HL-60 (cell line): ENCODE data around the gene DPF3.

Source experiments
- DNase-seq, 2 experiments: peaks; one replicate each; pipeline ENCODE4 v3.0.0-alpha.2; 2010 to 2020; ENCODE audit warnings: low read depth in 1 of 2, low spot score in 1 of 2
- H3K27ac ChIP-seq: fragments of 250-450 bp; sonication (Bioruptor Pico); replicated peaks from 2 replicates; pipeline ENCODE4 v1.5.1; 2020; ENCODE audit warnings: mild to moderate bottlenecking, moderate library complexity
- H3K27me3 ChIP-seq: fragments of 250-450 bp; sonication (Bioruptor Pico); 2 replicates; pipeline ENCODE4 v1.5.1; 2021; ENCODE audit warnings: mild to moderate bottlenecking, moderate library complexity; ENCODE audit not compliant: insufficient read depth, poor library complexity, severe bottlenecking
- H3K4me3 ChIP-seq: replicated peaks from 2 replicates; pipeline ENCODE4 v1.5.1; 2011; ENCODE audit warnings: mild to moderate bottlenecking, control low read depth, low read length; ENCODE audit not compliant: insufficient read depth
- CTCF ChIP-seq: IDR thresholded peaks from one replicate; pipeline ENCODE4 v1.5.1; 2011; ENCODE audit warnings: low read length, control low read depth, inconsistent platforms; ENCODE audit not compliant: insufficient read depth
- GABPA ChIP-seq: IDR thresholded peaks from 2 replicates; pipeline ENCODE4 v1.6.1; 2012; ENCODE audit warnings: low read depth
- POLR2AphosphoS5 ChIP-seq: IDR thresholded peaks from 2 replicates; pipeline ENCODE4 v1.6.1; 2012; ENCODE audit warnings: low read depth
- SPI1 ChIP-seq: IDR thresholded peaks from 2 replicates; pipeline ENCODE4 v1.6.1; 2012; ENCODE audit warnings: low read depth, mild to moderate bottlenecking, borderline replicate concordance
- TF ChIP-seq, protein P1 (sequence below): IDR thresholded peaks from 2 replicates; pipeline ENCODE4 v1.6.1; 2012; ENCODE audit warnings: low read depth; ENCODE audit not compliant: insufficient replicate concordance

The DPF3 gene

DNA sequence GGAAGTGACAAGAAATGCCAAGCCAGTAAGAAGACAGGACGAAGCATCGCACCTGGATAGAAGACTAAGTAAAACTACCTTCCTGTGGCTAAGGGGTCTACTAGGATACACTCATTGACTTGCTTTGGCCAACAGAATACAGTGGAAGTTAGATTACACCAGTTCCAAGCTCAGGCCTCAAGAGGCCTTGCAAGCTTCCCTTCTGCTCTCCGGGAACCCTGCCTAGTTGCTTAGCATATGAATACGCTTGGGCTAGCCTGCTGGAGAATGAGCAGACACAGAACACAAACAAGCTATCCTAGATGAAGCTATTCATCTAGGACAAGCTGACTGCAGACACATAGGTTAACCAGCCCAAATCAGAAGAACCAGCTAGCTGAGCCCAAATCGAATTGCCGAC is 97.0 kb downstream of the DPF3 start:
- Histone ChIP-seq H3K27me3 (no peaks in the 10 kb centered on the region), H3K4me3 (no peak overlapping the region), H3K27ac (no peak overlapping the region)
- DNase-seq, result no peak
- no peak for TF ChIP-seq GABPA

GRCh38 chr14:72793156-72793939 is 100.6 kb downstream of the DPF3 start:
- Histone ChIP-seq H3K27ac (no peak overlapping the region), H3K27me3 (no peaks in the 10 kb centered on the region), H3K4me3 (no peak overlapping the region)
- TF ChIP-seq CTCF, result no peak
- TF ChIP-seq, protein P1, sequence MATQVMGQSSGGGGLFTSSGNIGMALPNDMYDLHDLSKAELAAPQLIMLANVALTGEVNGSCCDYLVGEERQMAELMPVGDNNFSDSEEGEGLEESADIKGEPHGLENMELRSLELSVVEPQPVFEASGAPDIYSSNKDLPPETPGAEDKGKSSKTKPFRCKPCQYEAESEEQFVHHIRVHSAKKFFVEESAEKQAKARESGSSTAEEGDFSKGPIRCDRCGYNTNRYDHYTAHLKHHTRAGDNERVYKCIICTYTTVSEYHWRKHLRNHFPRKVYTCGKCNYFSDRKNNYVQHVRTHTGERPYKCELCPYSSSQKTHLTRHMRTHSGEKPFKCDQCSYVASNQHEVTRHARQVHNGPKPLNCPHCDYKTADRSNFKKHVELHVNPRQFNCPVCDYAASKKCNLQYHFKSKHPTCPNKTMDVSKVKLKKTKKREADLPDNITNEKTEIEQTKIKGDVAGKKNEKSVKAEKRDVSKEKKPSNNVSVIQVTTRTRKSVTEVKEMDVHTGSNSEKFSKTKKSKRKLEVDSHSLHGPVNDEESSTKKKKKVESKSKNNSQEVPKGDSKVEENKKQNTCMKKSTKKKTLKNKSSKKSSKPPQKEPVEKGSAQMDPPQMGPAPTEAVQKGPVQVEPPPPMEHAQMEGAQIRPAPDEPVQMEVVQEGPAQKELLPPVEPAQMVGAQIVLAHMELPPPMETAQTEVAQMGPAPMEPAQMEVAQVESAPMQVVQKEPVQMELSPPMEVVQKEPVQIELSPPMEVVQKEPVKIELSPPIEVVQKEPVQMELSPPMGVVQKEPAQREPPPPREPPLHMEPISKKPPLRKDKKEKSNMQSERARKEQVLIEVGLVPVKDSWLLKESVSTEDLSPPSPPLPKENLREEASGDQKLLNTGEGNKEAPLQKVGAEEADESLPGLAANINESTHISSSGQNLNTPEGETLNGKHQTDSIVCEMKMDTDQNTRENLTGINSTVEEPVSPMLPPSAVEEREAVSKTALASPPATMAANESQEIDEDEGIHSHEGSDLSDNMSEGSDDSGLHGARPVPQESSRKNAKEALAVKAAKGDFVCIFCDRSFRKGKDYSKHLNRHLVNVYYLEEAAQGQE, result no peak
- TF ChIP-seq POLR2AphosphoS5, result no peak
- TF ChIP-seq SPI1, result no peak
- TF ChIP-seq GABPA, result no peak
- DNase-seq, result no peak

- Histone ChIP-seq H3K27ac (no peak overlapping the region), H3K4me3 (no peak overlapping the region), H3K27me3 (no peaks in the 10 kb centered on the region)
- no peak for TF ChIP-seq CTCF
- TF ChIP-seq SPI1, result no peak
- TF ChIP-seq, protein P1, result no peak
- TF ChIP-seq GABPA, result no peak
- no peak for TF ChIP-seq POLR2AphosphoS5
- no peak for DNase-seq
Measured at GRCh38 chr14:72792051-72792788, 101.7 kb downstream of the DPF3 start.

DNA sequence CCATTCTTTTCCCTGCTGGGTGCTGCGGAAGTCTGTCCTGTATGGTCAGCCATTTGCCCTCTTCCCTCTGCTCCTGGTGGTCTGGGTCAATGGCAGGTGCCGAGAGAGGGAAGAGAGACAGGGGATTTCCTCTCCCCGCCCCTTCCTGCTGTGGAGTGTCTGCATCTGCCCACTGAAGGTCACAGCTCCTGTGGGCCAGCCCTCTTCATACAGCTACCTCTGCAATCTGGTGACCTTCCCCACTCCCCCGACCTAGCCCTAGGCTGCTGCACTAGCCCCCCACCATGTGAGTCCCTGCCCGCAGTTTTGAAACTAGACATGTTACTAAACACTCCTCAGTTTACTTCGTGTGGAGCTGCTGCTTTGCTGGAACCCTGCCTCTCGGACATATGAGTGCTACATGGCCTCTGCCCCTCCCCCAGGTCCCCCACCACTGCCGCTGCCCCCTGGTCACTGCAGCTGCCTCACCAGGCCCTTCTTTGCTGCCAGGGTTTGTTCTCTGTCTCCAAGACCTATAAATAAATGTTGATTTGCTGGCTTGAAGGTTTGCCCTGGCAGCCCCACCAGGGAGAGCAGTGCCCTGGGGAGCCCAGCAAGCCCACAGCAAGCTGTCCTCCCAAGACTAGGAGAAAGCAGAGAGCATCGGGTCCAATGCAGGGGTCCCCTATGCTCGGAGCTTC is 102.9 kb downstream of the DPF3 start:
- TF ChIP-seq SPI1 (no peak), GABPA (no peak), POLR2AphosphoS5 (no peak), CTCF (no peak)
- TF ChIP-seq, protein P1, result no peak
- H3K27ac ChIP-seq, result no peak overlapping the region
- DNase-seq, result no peak
- H3K27me3 ChIP-seq, result no peaks in the 10 kb centered on the region
- H3K4me3 ChIP-seq, result no peak overlapping the region
